SKM-1 (cell line): ENCODE results near the gene ETNK2.

Experiments used
- DNase-seq: peaks from one replicate; lab custom pipeline; 2025; ENCODE audit not compliant: unreplicated experiment; lab: John Stamatoyannopoulos, UW

The ETNK2 gene

GRCh38 chr1:204151552-204152309 lies at the start of gene ETNK2:
Gene ETNK2, minus strand, starts transcription at chr1:204152044. Its CDS starts 192 bp downstream, at chr1:204151852.
- DNase-seq, result no peak

- no peak for DNase-seq
Observed at GRCh38 chr1:204201348-204202040, 49.6 kb upstream of the ETNK2 start.

DNA sequence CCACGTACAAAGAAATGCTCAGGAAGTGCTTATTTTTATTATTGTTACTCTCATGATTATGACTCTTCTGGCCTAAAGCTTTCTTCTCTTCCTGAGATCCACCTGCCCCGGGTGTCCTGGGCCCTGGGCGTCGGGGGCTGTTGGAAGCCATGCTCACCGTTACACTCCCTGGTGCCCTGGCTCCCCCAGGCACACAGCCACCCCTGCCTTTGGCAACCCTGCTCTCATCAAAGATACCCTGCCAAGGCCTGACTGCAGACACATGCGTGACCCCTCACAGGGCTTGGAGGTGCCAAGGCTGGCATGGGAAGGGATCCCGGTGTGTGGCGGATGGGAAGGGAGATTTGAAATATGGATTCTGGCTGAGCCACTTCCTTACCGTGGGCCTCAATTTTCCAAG lies 47.7 kb upstream of the ETNK2 start:
- no peak for DNase-seq

GRCh38 chr1:204198348-204199340 lies 46.8 kb upstream of the ETNK2 start:
- no peak for DNase-seq

DNA sequence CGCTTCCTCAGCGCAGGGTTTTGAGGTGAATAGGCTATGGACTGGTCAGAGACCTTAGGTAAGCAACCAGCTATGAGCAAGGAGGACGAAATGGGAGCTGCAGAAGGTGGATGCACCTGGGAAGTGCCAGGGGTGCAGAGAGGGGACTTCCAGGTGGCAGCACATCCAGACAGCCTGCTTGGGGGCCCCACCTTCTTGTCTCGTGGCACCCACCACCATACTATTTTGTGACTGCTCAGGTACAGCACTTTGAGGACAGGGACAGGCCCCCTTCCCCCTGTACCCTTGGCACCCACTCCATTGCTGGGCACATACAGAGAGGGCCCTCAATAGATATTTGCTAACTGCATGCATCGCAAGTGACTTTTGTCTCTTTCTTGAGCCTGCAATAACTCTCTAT lies 45.2 kb upstream of the ETNK2 start:
- DNase-seq, result no peak

DNA sequence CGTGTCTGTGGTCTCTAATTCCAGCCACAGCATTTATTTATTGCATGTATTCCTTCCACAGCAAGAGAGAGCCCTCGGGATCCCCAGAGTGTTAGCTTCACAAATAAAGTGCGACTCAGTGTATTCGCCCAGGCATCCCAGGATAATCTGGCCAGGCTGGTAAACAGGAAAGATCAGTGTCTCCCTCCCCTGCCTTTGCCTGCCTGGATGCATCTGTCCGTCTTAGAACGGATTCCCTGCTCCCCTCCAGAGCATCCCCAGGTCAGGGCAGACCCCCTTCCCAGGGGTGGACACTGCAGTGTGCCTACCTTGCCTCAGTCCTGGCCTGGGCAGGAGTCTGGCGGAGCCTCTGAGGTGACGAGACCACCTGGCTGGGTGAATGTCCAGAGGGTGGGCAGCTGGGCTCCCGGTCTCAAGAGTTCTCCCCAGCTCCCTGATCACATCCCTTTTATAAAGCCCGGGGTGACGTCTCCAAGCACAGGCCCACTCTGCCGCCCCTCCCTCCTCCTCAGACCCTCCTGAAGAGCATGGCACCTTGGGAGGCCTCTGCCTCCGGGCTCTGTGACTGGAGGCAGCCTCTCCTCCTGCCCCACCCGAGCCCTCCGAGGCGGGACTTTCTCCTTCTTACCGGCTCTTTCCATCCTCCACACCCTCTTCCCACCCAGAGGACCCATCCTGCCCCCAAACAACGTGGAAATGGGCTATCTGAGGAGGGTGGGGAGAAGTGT lies 44.4 kb upstream of the ETNK2 start, which contains the start of gene KISS1:
TSS of gene KISS1 (minus strand) at position 424 of the 728 bp plus-strand sequence. CDS start 3,615 bp downstream, outside the sequence.
- no peak for DNase-seq

DNA sequence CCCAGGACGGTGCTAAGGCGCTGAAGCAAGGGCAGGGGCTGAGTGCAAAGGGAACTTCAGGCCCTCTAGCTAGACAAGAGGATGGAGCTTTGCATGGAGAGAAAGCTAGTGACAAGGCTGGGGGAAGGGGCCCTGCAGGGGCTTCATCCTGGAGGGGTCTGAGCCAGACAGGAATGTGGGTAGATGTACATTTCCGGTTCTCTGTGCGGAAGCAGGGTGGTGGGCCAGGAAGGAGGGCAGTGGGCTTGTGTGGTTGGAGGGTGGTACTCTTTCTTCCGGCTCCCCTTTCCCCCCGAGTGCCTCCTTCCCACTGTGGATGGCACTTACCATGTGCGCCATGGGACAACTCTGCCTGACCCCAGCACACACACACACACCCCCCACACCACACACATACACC lies 42.9 kb upstream of the ETNK2 start:
- DNase-seq, result no peak

- no peak for DNase-seq
Observed at GRCh38 chr1:204194080-204194479, 42.2 kb upstream of the ETNK2 start.

- no peak for DNase-seq
Observed at GRCh38 chr1:204192589-204193352, 40.9 kb upstream of the ETNK2 start.

- DNase-seq, result no peak
Observed at GRCh38 chr1:204192046-204192445, 40.2 kb upstream of the ETNK2 start.

GRCh38 chr1:204191456-204191855 lies 39.6 kb upstream of the ETNK2 start:
- no peak for DNase-seq

GRCh38 chr1:204190212-204191211 lies 38.7 kb upstream of the ETNK2 start:
- peak; percentile 98 for DNase-seq

DNA sequence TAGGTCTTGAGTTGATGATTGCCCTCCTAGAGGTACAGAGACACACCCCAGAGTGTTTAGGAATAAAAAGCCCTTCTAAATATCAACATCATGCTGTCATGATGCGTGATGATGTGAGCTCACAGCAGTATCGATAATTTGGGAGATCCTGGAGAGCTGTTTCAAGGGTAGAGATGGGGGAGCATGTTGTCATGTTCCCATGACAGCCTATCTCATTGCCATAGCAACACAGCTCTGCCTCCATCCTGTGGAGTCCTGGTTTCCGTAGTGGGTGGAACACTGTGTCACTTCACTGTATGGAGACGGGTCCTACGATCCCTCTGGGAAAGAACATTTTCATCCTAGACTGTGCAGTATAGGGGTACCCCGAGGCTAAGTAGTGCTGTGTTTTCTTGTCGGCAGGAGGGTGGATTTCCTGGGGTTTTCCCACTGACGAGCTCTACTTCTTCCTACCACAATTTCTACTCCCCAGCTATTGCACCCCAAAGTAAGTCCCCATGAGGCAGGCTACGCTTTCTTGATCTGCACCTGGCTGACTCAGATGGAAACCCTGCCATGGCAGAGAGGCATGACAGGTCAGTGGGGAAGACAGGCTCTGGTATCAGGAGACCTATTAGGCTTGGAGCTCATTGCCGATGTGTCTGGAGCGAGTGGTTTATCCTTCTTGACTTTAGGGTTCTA lies 37.3 kb upstream of the ETNK2 start:
- DNase-seq, result no peak

- no peak for DNase-seq
Observed at GRCh38 chr1:204186597-204186996, 34.8 kb upstream of the ETNK2 start.

DNA sequence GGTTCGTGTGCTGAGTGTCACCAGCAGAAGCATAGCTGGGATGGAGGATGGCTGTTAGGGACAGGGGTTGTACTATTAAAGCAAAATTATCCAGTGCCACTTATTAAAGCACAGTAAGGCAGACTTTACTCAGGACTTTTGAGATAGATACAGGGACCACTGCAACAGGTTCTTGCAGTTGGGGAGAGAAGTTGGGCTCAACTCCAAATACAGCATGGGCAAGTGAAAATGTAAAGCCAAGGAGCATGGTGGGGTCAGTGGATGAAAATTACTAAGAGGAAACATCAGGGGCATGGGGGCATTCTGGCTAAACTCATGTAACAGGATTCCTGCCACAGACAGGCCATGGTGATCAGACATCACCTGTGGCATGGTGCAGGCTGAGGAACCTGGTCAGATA lies 29.3 kb upstream of the ETNK2 start:
- DNase-seq, result no peak

DNA sequence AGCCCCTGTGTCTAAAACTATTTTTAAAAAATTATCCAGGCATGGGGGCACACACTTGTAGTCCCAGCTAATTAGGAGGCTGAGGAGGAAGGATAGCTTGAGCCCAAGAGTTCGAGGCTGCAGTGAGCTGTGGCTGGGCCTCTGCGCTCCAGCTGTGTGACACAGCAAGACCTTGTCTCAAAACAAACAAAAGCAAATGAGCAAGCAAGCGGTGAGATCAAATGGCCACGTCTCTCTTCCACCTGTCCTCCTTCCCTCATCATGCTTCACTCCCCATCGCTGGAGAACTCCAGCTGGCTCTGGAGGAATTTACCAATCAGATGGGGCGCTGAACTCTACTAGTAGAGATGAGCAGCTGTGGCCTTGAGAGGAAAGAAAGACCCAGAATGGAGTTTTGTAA lies 28.3 kb upstream of the ETNK2 start:
- no peak for DNase-seq

GRCh38 chr1:204178487-204179281 lies 26.8 kb upstream of the ETNK2 start:
- DNase-seq, result no peak
